ENCODE measurements around the gene CDH4.
A peak's percentile ranks its signal among the peaks of the same experiment; 100 is the strongest.

Gene CDH4

DNA sequence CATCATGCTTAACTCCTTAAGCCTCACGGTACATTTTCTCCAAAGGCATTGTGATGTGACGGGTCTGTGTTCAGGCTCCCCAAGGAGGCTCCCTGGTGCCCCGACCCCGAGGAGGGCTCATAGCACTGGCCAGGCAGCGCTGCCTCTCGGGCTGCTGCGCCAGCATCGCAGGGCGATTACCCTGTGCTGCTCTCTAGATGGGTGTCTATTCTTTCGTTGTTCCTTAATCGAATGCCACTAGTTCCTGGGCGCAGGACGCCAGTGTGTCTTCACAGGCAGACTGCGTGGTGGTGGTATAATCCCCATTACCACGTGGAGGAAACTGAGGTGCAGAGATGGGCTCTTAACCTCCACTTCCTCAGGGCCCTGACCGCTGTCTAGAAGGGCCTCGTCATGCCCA lies 267.4 kb downstream of the CDH4 start:
- Histone ChIP-seq H2BK12ac (ENCODE audit: low read length) (no peak overlapping the region), H3K27ac (replicated peaks; ENCODE audit: low read length) (no peak overlapping the region), H3K4ac (ENCODE audit: low read length) (no peak overlapping the region), H2BK15ac (ENCODE audit: low read length) (no peak overlapping the region), H3K14ac (ENCODE audit: low read length) (no peak overlapping the region), H3K4me2 (ENCODE audit: insufficient read depth, low read length, poor library complexity, severe bottlenecking) (no peak overlapping the region), H2AK5ac (ENCODE audit: low read depth, low read length) (peak overlapping the region; percentile 29), H2BK120ac (ENCODE audit: low read depth, low read length) (no peak overlapping the region), H3K9me3 (replicated peaks in 1 of 2; ENCODE audit: control insufficient read depth in 2 of 2, insufficient read depth in 1 of 2, low read depth in 1 of 2, low read length in 2 of 2) (no peaks in the 10 kb centered on the region), H4K91ac (ENCODE audit: low read depth, low read length, poor library complexity) (no peak overlapping the region), H3K4me3 (ENCODE audit: low read length in 2 of 2) (no peak overlapping the region), H4K8ac (ENCODE audit: low read depth, low read length) (no peak overlapping the region), H3K36me3 (replicated peaks in 1 of 2; ENCODE audit: control insufficient read depth in 2 of 2, insufficient read depth in 2 of 2, low read length in 2 of 2) (no peaks in the 10 kb centered on the region), H3K27me3 (ENCODE audit: control insufficient read depth in 3 of 3, insufficient read depth in 3 of 3, low read depth in 1 of 3, low read length in 3 of 3) (no peaks in the 10 kb centered on the region), H2BK5ac (ENCODE audit: low read length) (no peak overlapping the region), H3K4me1 (ENCODE audit: control insufficient read depth in 2 of 2, insufficient read depth in 1 of 2, low read depth in 1 of 2, low read length in 2 of 2) (peaks cover 16 to 23% of the 10 kb centered on the region in 2 donors), H3K18ac (ENCODE audit: low read length) (peak overlapping the region; percentile 2), H3K79me1 (ENCODE audit: low read depth, low read length) (no peaks in the 10 kb centered on the region), H3K23ac (ENCODE audit: low read depth, low read length, poor library complexity) (peak overlapping the region; percentile 10), H2AFZ (ENCODE audit: low read length) (no peak overlapping the region), H3K9ac (ENCODE audit: low read depth, low read length, poor library complexity) (no peak overlapping the region)
- no peak for DNase-seq (ENCODE audit: low spot score)
- WGBS, 2 donors (ENCODE audit: extremely low coverage in 2 of 2, insufficient read length in 2 of 2, insufficient replicate concordance in 1 of 2), result no CpG with 5 or more reads among the region's 17 CpGs

DNA sequence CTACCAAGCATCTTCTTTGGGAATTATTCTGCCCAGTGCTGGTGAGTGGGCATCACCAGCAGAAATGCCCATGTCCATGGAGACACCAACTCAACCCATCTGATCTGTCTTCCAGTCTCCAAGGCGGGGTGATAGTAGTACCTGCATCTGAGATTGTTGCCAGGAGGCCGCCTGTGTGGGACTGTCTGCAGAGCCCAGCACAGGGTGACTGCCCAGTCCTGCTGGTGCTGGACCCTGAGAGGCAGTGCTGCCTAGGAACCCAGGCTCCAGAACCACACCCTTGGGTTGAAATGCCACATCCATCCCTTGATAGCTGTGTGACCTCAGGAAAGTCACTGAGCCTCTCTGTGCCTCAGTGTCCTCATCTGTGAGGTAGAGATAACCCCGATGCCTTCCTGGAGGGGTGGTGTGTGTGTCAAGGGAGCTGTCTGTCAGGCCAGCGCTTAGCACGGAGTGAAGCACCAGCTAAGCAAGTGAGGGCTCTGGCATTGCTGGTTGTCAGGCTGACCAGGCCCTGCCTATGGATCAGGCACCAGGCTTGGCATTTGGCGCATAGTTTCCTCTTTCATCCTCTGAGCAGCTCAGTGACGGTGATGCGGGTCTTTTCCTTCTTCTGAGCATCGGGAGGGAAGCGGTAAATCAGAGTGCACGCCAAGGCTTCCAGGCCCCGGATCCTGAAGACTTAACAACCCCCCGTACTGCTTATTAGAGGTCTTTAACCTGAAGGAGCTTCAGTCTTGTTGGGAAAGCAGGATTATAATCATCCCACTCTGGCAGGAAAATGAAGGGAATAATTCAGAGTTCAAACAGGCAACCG lies 268.2 kb downstream of the CDH4 start:
- H3K18ac ChIP-seq (ENCODE audit: low read length), result peak overlapping the region; percentile 29
- no CpG with 5 or more reads among the region's 14 CpGs for WGBS, 2 donors (ENCODE audit: extremely low coverage in 2 of 2, insufficient read length in 2 of 2, insufficient replicate concordance in 1 of 2)
- peak overlapping the region; percentile 1 for H2AK5ac ChIP-seq (ENCODE audit: low read depth, low read length)
- no peak overlapping the region for H3K14ac ChIP-seq (ENCODE audit: low read length)
- no peaks in the 10 kb centered on the region for H3K9me3 ChIP-seq (replicated peaks in 1 of 2; ENCODE audit: control insufficient read depth in 2 of 2, insufficient read depth in 1 of 2, low read depth in 1 of 2, low read length in 2 of 2)
- H3K27me3 ChIP-seq (ENCODE audit: control insufficient read depth in 3 of 3, insufficient read depth in 3 of 3, low read depth in 1 of 3, low read length in 3 of 3), result no peaks in the 10 kb centered on the region
- no peak overlapping the region for H2BK15ac ChIP-seq (ENCODE audit: low read length)
- H3K9ac ChIP-seq (ENCODE audit: low read depth, low read length, poor library complexity), result no peak overlapping the region
- no peaks in the 10 kb centered on the region for H3K79me1 ChIP-seq (ENCODE audit: low read depth, low read length)
- no peak for DNase-seq (ENCODE audit: low spot score)
- no peak overlapping the region for H3K4ac ChIP-seq (ENCODE audit: low read length)
- H3K4me3 ChIP-seq (ENCODE audit: low read length in 2 of 2), result no peak overlapping the region
- no peak overlapping the region for H3K4me2 ChIP-seq (ENCODE audit: insufficient read depth, low read length, poor library complexity, severe bottlenecking)
- no peak overlapping the region for H4K8ac ChIP-seq (ENCODE audit: low read depth, low read length)
- H2BK12ac ChIP-seq (ENCODE audit: low read length), result no peak overlapping the region
- no peak overlapping the region for H3K27ac ChIP-seq (replicated peaks; ENCODE audit: low read length)
- peaks cover 11 to 16% of the 10 kb centered on the region in 2 donors for H3K4me1 ChIP-seq (ENCODE audit: control insufficient read depth in 2 of 2, insufficient read depth in 1 of 2, low read depth in 1 of 2, low read length in 2 of 2)
- H2BK120ac ChIP-seq (ENCODE audit: low read depth, low read length), result no peak overlapping the region
- H3K23ac ChIP-seq (ENCODE audit: low read depth, low read length, poor library complexity), result peak overlapping the region; percentile 10
- H2BK5ac ChIP-seq (ENCODE audit: low read length), result no peak overlapping the region
- no peak overlapping the region for H4K91ac ChIP-seq (ENCODE audit: low read depth, low read length, poor library complexity)
- no peaks in the 10 kb centered on the region for H3K36me3 ChIP-seq (replicated peaks in 1 of 2; ENCODE audit: control insufficient read depth in 2 of 2, insufficient read depth in 2 of 2, low read length in 2 of 2)
- H2AFZ ChIP-seq (ENCODE audit: low read length), result no peak overlapping the region

DNA sequence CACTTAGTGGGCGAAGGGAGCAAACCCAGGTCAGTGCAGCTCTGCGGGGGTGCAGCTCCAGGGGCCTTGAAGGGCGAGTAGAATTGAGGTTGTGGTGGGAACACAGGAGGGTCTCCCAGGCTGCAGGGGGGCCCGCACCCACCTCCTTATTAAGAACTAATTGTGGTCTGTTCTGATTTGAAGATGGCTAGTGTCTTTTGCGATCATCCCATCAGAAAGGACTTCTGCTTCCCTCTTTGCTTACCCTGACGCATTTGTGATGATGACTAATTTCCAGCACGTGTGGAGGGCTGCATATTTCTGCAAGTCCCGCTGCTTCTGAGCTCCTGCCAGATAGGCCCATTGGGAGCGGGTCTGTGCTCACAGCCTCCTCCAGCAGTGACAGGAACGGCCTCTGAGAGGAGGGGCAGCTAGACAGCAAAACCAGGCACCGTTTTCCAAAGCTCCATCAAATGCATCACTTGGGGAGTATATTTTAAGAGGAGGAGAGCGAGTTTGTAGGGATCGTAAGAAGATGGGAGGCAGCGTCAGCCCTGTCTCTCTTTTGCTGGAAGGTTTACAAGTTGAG lies 268.9 kb downstream of the CDH4 start:
- H3K79me1 ChIP-seq (ENCODE audit: low read depth, low read length), result no peaks in the 10 kb centered on the region
- H3K18ac ChIP-seq (ENCODE audit: low read length), result peak overlapping the region; percentile 46
- no peaks in the 10 kb centered on the region for H3K27me3 ChIP-seq (ENCODE audit: control insufficient read depth in 3 of 3, insufficient read depth in 3 of 3, low read depth in 1 of 3, low read length in 3 of 3)
- H3K4ac ChIP-seq (ENCODE audit: low read length), result no peak overlapping the region
- no peak overlapping the region for H2BK120ac ChIP-seq (ENCODE audit: low read depth, low read length)
- no peak for DNase-seq (ENCODE audit: low spot score)
- no peak overlapping the region for H2AK5ac ChIP-seq (ENCODE audit: low read depth, low read length)
- no peak overlapping the region for H4K91ac ChIP-seq (ENCODE audit: low read depth, low read length, poor library complexity)
- no peak overlapping the region for H3K9ac ChIP-seq (ENCODE audit: low read depth, low read length, poor library complexity)
- H3K4me3 ChIP-seq (ENCODE audit: low read length in 2 of 2), result no peak overlapping the region
- no peak overlapping the region for H3K27ac ChIP-seq (replicated peaks; ENCODE audit: low read length)
- H3K14ac ChIP-seq (ENCODE audit: low read length), result no peak overlapping the region
- no peak overlapping the region for H3K23ac ChIP-seq (ENCODE audit: low read depth, low read length, poor library complexity)
- H3K4me1 ChIP-seq (ENCODE audit: control insufficient read depth in 2 of 2, insufficient read depth in 1 of 2, low read depth in 1 of 2, low read length in 2 of 2), result peaks cover 9 to 14% of the 10 kb centered on the region in 2 donors
- H4K8ac ChIP-seq (ENCODE audit: low read depth, low read length), result no peak overlapping the region
- no peak overlapping the region for H2BK15ac ChIP-seq (ENCODE audit: low read length)
- H3K4me2 ChIP-seq (ENCODE audit: insufficient read depth, low read length, poor library complexity, severe bottlenecking), result no peak overlapping the region
- no peak overlapping the region for H2AFZ ChIP-seq (ENCODE audit: low read length)
- no peak overlapping the region for H2BK5ac ChIP-seq (ENCODE audit: low read length)
- no peaks in the 10 kb centered on the region for H3K9me3 ChIP-seq (replicated peaks in 1 of 2; ENCODE audit: control insufficient read depth in 2 of 2, insufficient read depth in 1 of 2, low read depth in 1 of 2, low read length in 2 of 2)
- no peaks in the 10 kb centered on the region for H3K36me3 ChIP-seq (replicated peaks in 1 of 2; ENCODE audit: control insufficient read depth in 2 of 2, insufficient read depth in 2 of 2, low read length in 2 of 2)
- no peak overlapping the region for H2BK12ac ChIP-seq (ENCODE audit: low read length)
- WGBS, 2 donors (ENCODE audit: extremely low coverage in 2 of 2, insufficient read length in 2 of 2, insufficient replicate concordance in 1 of 2), result no CpG with 5 or more reads among the region's 14 CpGs

- no peak overlapping the region for H3K18ac ChIP-seq (ENCODE audit: low read length)
- no peak overlapping the region for H4K91ac ChIP-seq (ENCODE audit: low read depth, low read length, poor library complexity)
- H3K4me1 ChIP-seq (ENCODE audit: control insufficient read depth in 2 of 2, insufficient read depth in 1 of 2, low read depth in 1 of 2, low read length in 2 of 2), result peaks cover 2 to 12% of the 10 kb centered on the region in 2 donors
- H2AK5ac ChIP-seq (ENCODE audit: low read depth, low read length), result peak overlapping the region; percentile 72
- H3K36me3 ChIP-seq (replicated peaks in 1 of 2; ENCODE audit: control insufficient read depth in 2 of 2, insufficient read depth in 2 of 2, low read length in 2 of 2), result no peaks in the 10 kb centered on the region
- no CpG with 5 or more reads among the region's 25 CpGs for WGBS, 2 donors (ENCODE audit: extremely low coverage in 2 of 2, insufficient read length in 2 of 2, insufficient replicate concordance in 1 of 2)
- H2BK5ac ChIP-seq (ENCODE audit: low read length), result no peak overlapping the region
- H3K79me1 ChIP-seq (ENCODE audit: low read depth, low read length), result no peaks in the 10 kb centered on the region
- no peak overlapping the region for H2BK12ac ChIP-seq (ENCODE audit: low read length)
- no peak overlapping the region for H3K4me2 ChIP-seq (ENCODE audit: insufficient read depth, low read length, poor library complexity, severe bottlenecking)
- H3K27me3 ChIP-seq (ENCODE audit: control insufficient read depth in 3 of 3, insufficient read depth in 3 of 3, low read depth in 1 of 3, low read length in 3 of 3), result no peaks in the 10 kb centered on the region
- H2BK15ac ChIP-seq (ENCODE audit: low read length), result no peak overlapping the region
- H2BK120ac ChIP-seq (ENCODE audit: low read depth, low read length), result no peak overlapping the region
- H3K23ac ChIP-seq (ENCODE audit: low read depth, low read length, poor library complexity), result no peak overlapping the region
- no peak overlapping the region for H4K8ac ChIP-seq (ENCODE audit: low read depth, low read length)
- H3K9ac ChIP-seq (ENCODE audit: low read depth, low read length, poor library complexity), result no peak overlapping the region
- H3K9me3 ChIP-seq (replicated peaks in 1 of 2; ENCODE audit: control insufficient read depth in 2 of 2, insufficient read depth in 1 of 2, low read depth in 1 of 2, low read length in 2 of 2), result no peaks in the 10 kb centered on the region
- no peak overlapping the region for H2AFZ ChIP-seq (ENCODE audit: low read length)
- H3K4me3 ChIP-seq (ENCODE audit: low read length in 2 of 2), result no peak overlapping the region
- H3K27ac ChIP-seq (replicated peaks; ENCODE audit: low read length), result no peak overlapping the region
- no peak overlapping the region for H3K4ac ChIP-seq (ENCODE audit: low read length)
- no peak for DNase-seq (ENCODE audit: low spot score)
- H3K14ac ChIP-seq (ENCODE audit: low read length), result no peak overlapping the region
Measured at GRCh38 chr20:61521687-61522420, 269.8 kb downstream of the CDH4 start.
